ENCODE measurements around the gene PRPSAP1. TPM values are rescaled to one million over a fixed set of nuclear protein-coding genes. Genes with fewer than 3 reads are reported as not detected.

Gene PRPSAP1
- total and polyA plus RNA-seq, 2 of the 8 experiments (the other 6 are each of a cell fraction or from before 2014, with no cell fraction given), result 32.0 to 54.2 TPM

- TF ChIP-seq RBBP5 (IDR thresholded peaks at IDR 0.05; ENCODE audit: borderline replicate concordance, low read depth, low read length) (no peak), KDM4A (IDR thresholded peaks at IDR 0.05; ENCODE audit: low read depth, low read length, severe bottlenecking) (no peak)
These were observed 73.9 kb downstream of the PRPSAP1 start (continued) for GRCh38 chr17:76279742-76280287.
